ENCODE results near the gene CPNE1.

GRCh38 chr20:35651958-35652357 lies 12.7 kb downstream of the CPNE1 start:
- TF ChIP-seq POLR2AphosphoS5 (IDR thresholded peaks at IDR 0.05; ENCODE audit: borderline replicate concordance, low read depth, low read length) (no peak), EZH2 (IDR thresholded peaks at IDR 0.05) (no peak)

Data from SK-N-MC (cell line).